Hepatocyte (in vitro differentiated cells): Measurements from ENCODE around the gene PSEN1. TPM values are rescaled to one million over a fixed set of nuclear protein-coding genes. Genes with fewer than 3 reads are reported as not detected.

ENCODE experiments used
- DNase-seq: peaks from one replicate; pipeline ENCODE4 v3.0.0-alpha.2; 2016; ENCODE audit warnings: low spot score
- H2AFZ ChIP-seq: fragments of 200-600 bp; sonication (generic); 2 replicates; pipeline ENCODE4 v1.6.0; 2016; ENCODE audit warnings: antibody characterized with exemption, mild to moderate bottlenecking
- H3K27ac ChIP-seq: fragments of 200-600 bp; sonication (generic); 2 replicates; pipeline ENCODE4 v1.5.1; 2016; ENCODE audit warnings: mild to moderate bottlenecking
- H3K27me3 ChIP-seq: fragments of 200-600 bp; sonication (generic); 2 replicates; pipeline ENCODE4 v1.6.1; 2016
- H3K36me3 ChIP-seq: fragments of 200-600 bp; sonication (generic); replicated peaks from 2 replicates; pipeline ENCODE4 v1.5.1; 2016; ENCODE audit warnings: low read depth; ENCODE audit not compliant: insufficient read depth
- H3K4me1 ChIP-seq: fragments of 200-600 bp; sonication (generic); 2 replicates; pipeline ENCODE4 v1.5.1; 2016; ENCODE audit warnings: mild to moderate bottlenecking, moderate library complexity; ENCODE audit not compliant: insufficient read depth
- H3K4me2 ChIP-seq: fragments of 200-600 bp; sonication (generic); 2 replicates; pipeline ENCODE4 v1.6.0; 2016
- H3K4me3 ChIP-seq: fragments of 200-600 bp; sonication (generic); 2 replicates; pipeline ENCODE4 v1.5.1; 2016; ENCODE audit warnings: mild to moderate bottlenecking
- H3K79me2 ChIP-seq: fragments of 200-600 bp; sonication (generic); 2 replicates; pipeline ENCODE4 v1.6.0; 2017; ENCODE audit warnings: mild to moderate bottlenecking
- H3K9me2 ChIP-seq: fragments of 200-600 bp; sonication (generic); replicated peaks from 2 replicates; pipeline ENCODE4 v1.6.0; 2017; ENCODE audit warnings: mild to moderate bottlenecking; ENCODE audit not compliant: insufficient read depth
- H3K9me3 ChIP-seq: fragments of 200-600 bp; sonication (generic); 2 replicates; pipeline ENCODE4 v1.5.1; 2016; ENCODE audit warnings: low read depth, mild to moderate bottlenecking
- H4K20me1 ChIP-seq: fragments of 200-600 bp; sonication (generic); 2 replicates; pipeline ENCODE4 v1.6.0; 2016; ENCODE audit warnings: mild to moderate bottlenecking; ENCODE audit not compliant: insufficient read depth, poor library complexity, severe bottlenecking
- CTCF ChIP-seq: fragments of 200-600 bp; sonication (generic); IDR thresholded peaks from 2 replicates; pipeline ENCODE4 v1.5.1; 2016; ENCODE audit warnings: antibody characterized with exemption, mild to moderate bottlenecking; ENCODE audit not compliant: poor library complexity
- EZH2 ChIP-seq: fragments of 200-600 bp; sonication (generic); IDR thresholded peaks from 2 replicates; pipeline ENCODE4 v1.6.1; 2016; ENCODE audit warnings: antibody characterized with exemption, mild to moderate bottlenecking, borderline replicate concordance
- EZH2phosphoT487 ChIP-seq: fragments of 200-600 bp; sonication (generic); IDR thresholded peaks from one replicate; pipeline ENCODE4 v1.6.1; 2018; ENCODE audit warnings: antibody characterized with exemption, mild to moderate bottlenecking, low read depth, moderate library complexity; ENCODE audit not compliant: unreplicated experiment, severe bottlenecking
- WGBS: methylation state at CpG from one replicate; pipeline ENCODE4 v1.1.6; 2016; ENCODE audit warnings: low lambda C conversion rate; ENCODE audit errors: missing lambda C conversion rate; 5-methylcytosine and 5-hydroxymethylcytosine counted together
- polyA plus RNA-seq: library from polyadenylated mRNA; unstranded; fragments of >200 nt; fragmentation: Nextera tagmentation; extraction: Ambion mirVana; gene quantifications from 2 replicates; pipeline ENCODE4 v1.2.1, GENCODE V29; 2016
- total RNA-seq: library from RNA; depleted of rRNA; stranded (reverse); fragments of >200 nt; gene quantifications from 2 replicates; pipeline ENCODE4 v1.2.3, GENCODE V29; 2014

PSEN1 gene
- total and polyA plus RNA-seq, 2 experiments from 2014 or later: 65.6 to 71.6 TPM

- Histone ChIP-seq H3K9me2 (no peaks in the 10 kb centered on the region), H3K9me3 (no peaks in the 10 kb centered on the region), H3K4me2 (no peak overlapping the region), H3K27ac (no peak overlapping the region), H3K4me1 (peaks cover 50% of the 10 kb centered on the region), H3K27me3 (peaks cover 13% of the 10 kb centered on the region), H3K79me2 (no peaks in the 10 kb centered on the region), H3K36me3 (no peaks in the 10 kb centered on the region), H3K4me3 (no peak overlapping the region), H4K20me1 (no peaks in the 10 kb centered on the region), H2AFZ (no peak overlapping the region)
- no peak for TF ChIP-seq EZH2
- TF ChIP-seq CTCF: no peak
- no peak for TF ChIP-seq EZH2phosphoT487
- 81% methylated on average over 8 of the region's 8 CpGs for WGBS
- no peak for DNase-seq
Observed at GRCh38 chr14:73232984-73233383, 96.7 kb downstream of the PSEN1 start.

- no peak overlapping the region for H3K4me3 ChIP-seq
- H3K9me3 ChIP-seq: no peaks in the 10 kb centered on the region
- no peaks in the 10 kb centered on the region for H3K9me2 ChIP-seq
- peaks cover 51% of the 10 kb centered on the region for H3K4me1 ChIP-seq
- WGBS: 94% methylated on average over 10 of the region's 10 CpGs
- no peak overlapping the region for H2AFZ ChIP-seq
- H3K27ac ChIP-seq: no peak overlapping the region
- no peaks in the 10 kb centered on the region for H3K79me2 ChIP-seq
- peaks cover 13% of the 10 kb centered on the region for H3K27me3 ChIP-seq
- DNase-seq: no peak
- no peaks in the 10 kb centered on the region for H4K20me1 ChIP-seq
- H3K4me2 ChIP-seq: no peak overlapping the region
- TF ChIP-seq CTCF (no peak), EZH2phosphoT487 (no peak), EZH2 (no peak)
- H3K36me3 ChIP-seq: no peaks in the 10 kb centered on the region
Observed at GRCh38 chr14:73233564-73233963, 97.3 kb downstream of the PSEN1 start.

- Histone ChIP-seq H3K36me3 (no peaks in the 10 kb centered on the region), H3K79me2 (no peaks in the 10 kb centered on the region), H3K4me1 (peaks cover 51% of the 10 kb centered on the region), H3K4me2 (no peak overlapping the region), H2AFZ (no peak overlapping the region), H3K9me3 (no peaks in the 10 kb centered on the region), H3K9me2 (no peaks in the 10 kb centered on the region), H3K27ac (no peak overlapping the region), H3K4me3 (no peak overlapping the region), H3K27me3 (peaks cover 18% of the 10 kb centered on the region), H4K20me1 (no peaks in the 10 kb centered on the region)
- WGBS: 94% methylated on average over 5 of the region's 5 CpGs
- TF ChIP-seq EZH2phosphoT487: no peak
- no peak for TF ChIP-seq EZH2
- TF ChIP-seq CTCF: no peak
- DNase-seq: no peak
Observed at GRCh38 chr14:73234029-73234428, 97.7 kb downstream of the PSEN1 start.
